NCI-H526 (cell line): ENCODE measurements around the gene UBAP2L.
"Not testable (repeated sequence)": the region's sequence is repeated elsewhere in the genome, so short reads cannot be mapped to it uniquely, and the experiment has no call there.

Source experiments
- DNase-seq, 2 experiments: peaks; one replicate each; lab custom pipeline; 2025; lab: John Stamatoyannopoulos, UW

The UBAP2L gene

GRCh38 chr1:154313066-154313356 is 92.3 kb downstream of the UBAP2L start:
- no peak for DNase-seq

- not testable (repeated sequence) for DNase-seq
These were observed 93.5 kb downstream of the UBAP2L start for GRCh38 chr1:154314226-154314625.

GRCh38 chr1:154316704-154317103 is 95.9 kb downstream of the UBAP2L start:
- no peak for DNase-seq

GRCh38 chr1:154318386-154318785 is 97.6 kb downstream of the UBAP2L start:
- DNase-seq: no peak
